HG03432 (cell line): ENCODE data around the gene CIAO3.
"Not testable (repeated sequence)": the region's sequence is repeated elsewhere in the genome, so short reads cannot be mapped to it uniquely, and the experiment has no call there.

Source experiments
- ATAC-seq: cut with Tn5 transposase; IDR thresholded peaks from one replicate; pipeline ENCODE4 v1.9.1; 2021; ENCODE audit warnings: mild to moderate bottlenecking, moderate library complexity; ENCODE audit not compliant: unreplicated experiment

Gene CIAO3

GRCh38 chr16:725041-725376, 15.8 kb downstream of the CIAO3 start:
- ATAC-seq, result no peak

GRCh38 chr16:724188-725040, 16.4 kb downstream of the CIAO3 start:
- no peak for ATAC-seq

- ATAC-seq, result no peak
These were observed 17.1 kb downstream of the CIAO3 start for GRCh38 chr16:723695-724094.

DNA sequence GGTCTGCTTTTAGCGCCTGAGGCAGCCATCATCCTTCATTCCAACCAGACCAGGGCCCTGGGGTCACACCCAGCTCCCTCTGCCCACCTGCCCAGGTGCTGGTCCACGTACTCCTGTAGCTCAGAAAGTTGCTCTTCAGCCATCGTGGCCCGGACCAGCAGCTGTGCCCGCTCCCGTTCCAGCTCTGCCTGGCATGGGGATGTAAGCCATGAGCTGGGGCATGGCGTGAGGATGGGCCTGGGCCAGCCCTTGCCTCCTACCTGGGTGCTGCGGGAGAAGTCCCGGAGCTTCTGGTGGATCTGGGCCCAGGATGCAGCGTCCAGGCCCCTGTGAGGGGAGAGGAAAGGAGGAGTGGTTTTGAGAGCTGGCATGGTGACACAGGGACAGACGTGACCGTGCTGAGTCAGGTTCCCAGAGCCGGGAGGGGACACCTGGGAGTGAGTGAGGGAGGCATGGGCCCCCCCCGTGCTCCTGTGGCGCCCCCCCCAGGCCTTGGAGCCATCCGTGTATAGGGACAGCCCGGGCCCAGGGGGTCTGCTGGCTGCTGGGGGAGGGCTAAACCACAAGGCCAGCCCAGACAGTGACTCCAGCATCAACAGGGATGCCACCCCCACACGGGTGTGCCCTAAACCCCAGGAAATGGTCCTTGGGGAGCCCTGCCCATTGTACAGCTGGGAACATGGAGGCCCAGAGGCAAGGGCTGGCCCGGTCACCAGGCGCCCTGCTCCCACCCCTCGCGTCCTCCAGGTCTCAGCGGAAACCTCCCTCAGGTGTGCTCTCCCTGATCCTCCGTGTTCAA, 17.8 kb downstream of the CIAO3 start:
- no peak for ATAC-seq

DNA sequence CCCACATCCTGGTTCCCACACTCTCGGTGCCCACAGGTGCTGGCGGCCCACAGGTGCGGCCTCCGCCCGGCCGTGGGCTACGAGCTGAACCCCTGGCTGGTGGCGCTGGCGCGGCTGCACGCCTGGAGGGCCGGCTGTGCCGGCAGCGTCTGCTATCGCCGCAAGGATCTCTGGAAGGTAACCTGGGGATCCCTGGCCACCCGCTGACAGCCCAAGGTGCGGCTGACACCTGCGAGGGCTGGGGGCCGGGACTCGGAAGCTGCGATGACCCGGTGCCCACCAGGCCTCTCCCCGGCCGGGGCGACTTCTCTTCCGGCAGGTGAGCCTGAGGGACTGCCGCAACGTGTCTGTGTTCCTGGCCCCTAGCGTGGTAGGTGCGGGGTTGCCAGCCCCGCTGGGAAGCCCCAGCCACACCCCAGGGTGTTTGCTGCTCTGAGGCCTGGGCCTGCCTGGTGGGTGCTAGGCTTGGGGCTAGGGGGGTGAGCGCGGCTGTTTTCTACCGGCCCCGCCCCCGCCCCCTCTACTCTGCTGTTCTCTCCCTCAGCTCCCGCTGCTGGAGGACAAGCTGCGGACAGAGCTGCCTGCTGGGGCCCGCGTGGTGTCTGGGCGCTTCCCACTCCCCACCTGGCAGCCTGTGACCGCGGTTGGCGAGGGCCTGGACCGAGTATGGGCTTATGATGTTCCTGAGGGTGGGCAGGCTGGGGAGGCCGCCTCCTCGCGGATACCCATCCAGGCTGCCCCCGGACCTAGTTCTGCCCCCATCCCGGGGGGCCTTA, 18.8 kb downstream of the CIAO3 start:
- no peak for ATAC-seq

DNA sequence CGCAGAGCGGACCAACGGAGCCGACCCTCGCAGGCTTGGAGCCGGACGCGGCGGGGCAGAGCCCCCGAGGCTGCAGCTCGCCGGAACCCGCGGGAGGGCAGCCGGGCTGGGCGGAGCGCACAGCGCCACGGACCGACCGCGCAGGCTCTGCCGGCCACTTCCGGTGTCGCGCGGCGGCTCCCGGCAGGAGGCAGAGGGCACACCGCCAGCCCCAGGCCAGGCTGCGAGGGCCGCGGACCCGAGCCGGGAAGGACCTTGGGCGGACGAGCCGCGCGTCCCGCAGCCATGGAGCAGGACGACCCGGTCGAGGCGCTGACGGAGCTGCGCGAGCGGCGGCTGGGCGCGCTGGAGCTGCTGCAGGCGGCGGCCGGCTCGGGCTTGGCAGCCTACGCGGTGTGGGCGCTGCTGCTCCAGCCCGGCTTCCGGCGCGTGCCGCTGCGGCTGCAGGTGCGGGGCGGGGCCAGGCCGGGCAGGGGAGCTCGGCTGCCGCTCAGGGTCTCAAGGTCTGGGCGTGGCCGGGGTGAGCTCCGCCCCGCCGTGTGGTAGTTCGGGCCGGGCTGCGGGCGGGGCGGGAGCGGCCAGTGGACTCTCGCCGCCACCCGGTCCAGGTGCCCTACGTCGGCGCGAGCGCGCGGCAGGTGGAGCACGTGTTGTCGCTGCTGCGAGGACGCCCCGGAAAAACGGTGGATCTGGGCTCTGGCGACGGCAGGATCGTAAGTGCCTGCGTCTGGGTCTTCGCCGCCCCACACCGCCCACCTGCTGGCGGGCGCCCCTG, 19.6 kb downstream of the CIAO3 start, which contains the start of gene ANTKMT:
Gene ANTKMT (plus strand): TSS at position 157 of the 775 bp plus-strand sequence. CDS start 129 bp downstream, at position 286.
- peak; percentile 62 for ATAC-seq

GRCh38 chr16:720447-720989, 20.3 kb downstream of the CIAO3 start:
- peak; percentile 19 for ATAC-seq

DNA sequence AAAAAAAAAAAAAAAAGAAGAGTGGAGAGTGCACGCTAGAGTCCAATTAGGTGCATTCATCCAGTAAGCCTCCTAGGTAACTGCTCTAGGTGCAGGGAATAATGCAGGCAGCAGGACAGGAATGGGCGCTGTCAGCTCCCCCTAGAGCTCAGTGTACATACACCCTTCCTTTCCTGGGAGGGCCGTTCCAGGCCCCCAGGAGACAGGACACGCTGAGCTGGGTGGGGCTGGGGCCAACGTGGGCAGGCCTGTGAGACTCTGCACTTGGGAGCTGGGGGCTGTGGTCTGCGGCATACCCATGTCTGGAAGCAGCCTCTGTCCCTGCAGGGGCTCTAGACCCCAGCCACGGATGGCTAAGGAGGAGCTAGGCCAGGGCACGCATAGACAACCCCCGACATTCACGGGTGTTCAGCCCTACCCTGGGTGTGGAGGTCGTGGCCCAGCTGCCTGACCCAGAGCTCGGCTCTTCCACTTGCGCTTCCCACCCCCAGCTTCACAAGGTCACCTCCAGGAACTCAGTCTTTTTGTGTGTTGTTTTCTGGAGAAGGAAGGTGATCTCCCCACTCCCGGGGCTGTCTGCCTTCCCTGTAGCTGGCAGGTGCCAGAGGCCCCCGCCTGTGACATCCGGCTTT, 20.9 kb downstream of the CIAO3 start:
- no peak for ATAC-seq

DNA sequence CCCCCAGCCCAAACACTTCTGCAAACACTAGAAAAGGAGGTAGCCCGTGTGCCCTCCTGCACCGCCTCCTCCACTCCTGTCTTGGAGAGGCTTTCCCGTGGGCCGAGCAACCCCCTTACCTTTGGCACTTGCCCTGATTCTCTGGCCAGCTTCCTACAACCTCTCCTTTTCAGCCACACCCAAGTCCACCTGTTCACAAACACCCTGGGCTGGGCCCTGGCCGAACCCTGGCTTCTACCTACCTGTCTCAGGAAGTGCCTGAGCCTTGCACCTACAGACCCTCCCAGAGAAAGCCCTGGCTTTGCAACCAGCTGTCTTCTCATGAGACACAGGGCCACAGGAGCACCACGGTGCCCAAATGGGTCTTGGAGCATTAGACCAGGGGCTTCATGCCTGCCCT, 21.9 kb downstream of the CIAO3 start:
- no peak for ATAC-seq

- no peak for ATAC-seq
These were observed 22.4 kb downstream of the CIAO3 start for GRCh38 chr16:718389-718788.

GRCh38 chr16:717450-718245, 23.1 kb downstream of the CIAO3 start:
- ATAC-seq, result no peak

GRCh38 chr16:716768-717325, 23.9 kb downstream of the CIAO3 start:
- ATAC-seq, result no peak

GRCh38 chr16:716200-716568, 24.6 kb downstream of the CIAO3 start:
- no peak for ATAC-seq

- peak; percentile 12 for ATAC-seq
These were observed 25.2 kb downstream of the CIAO3 start for GRCh38 chr16:715477-716199.

GRCh38 chr16:714558-715476, 26.0 kb downstream of the CIAO3 start, which contains the start of gene METRN:
METRN (plus strand) TSS chr16:715118; CDS start chr16:715290, 172 bp downstream.
- ATAC-seq, result peak; percentile 73

DNA sequence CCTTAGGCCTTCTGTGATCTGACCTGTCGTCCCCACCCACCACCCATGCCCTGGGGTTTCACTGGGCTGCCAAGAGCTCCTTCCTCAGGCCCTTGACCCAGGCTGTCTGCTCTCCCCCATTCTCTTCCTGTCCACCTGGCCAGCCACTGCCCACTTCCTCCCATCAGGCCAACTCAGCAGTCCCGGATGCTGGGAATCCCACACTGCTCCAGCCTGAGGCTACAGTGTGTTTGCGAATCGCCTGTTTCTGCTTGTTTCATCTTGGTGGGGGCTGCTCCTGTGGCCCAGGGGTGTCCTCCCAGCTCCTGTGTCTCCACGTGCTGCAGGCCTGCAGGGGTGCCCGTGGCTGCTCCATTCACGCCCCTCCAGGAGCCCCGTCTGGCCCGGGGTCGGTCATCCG, 26.7 kb downstream of the CIAO3 start:
- no peak for ATAC-seq

DNA sequence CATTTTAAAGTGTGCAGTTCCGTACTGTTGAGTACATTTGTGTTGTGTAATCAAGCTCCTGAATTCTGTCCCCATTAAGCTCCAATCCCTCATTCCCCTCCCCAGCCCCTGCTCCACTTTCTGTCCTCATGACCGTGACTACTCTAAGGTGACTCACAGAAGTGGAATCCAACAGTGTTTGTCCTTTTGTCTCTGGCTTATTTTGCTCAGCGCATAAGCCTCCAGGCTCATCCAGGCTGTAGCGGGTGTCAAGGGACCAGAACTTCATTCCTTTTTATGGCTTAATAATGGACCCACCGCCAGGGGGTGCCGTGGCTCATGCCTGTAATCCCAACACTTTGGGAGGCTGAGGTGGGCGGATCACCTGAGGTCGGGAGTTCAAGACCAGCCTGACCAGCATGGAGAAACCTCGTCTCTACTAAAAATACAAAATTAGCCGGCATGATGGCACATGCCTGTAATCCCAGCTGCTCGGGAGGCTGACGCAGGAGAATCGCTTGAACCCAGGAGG, 28.0 kb downstream of the CIAO3 start:
- not testable (repeated sequence) for ATAC-seq
